ENCODE measurements around the gene ZNF385D. TPM values are rescaled to one million over a fixed set of nuclear protein-coding genes. Genes with fewer than 3 reads are reported as not detected.

ZNF385D gene
- total and polyA plus RNA-seq, 2 of the 13 experiments (the other 11 are each of a cell fraction or from before 2014, with no cell fraction given): not detected

GRCh38 chr3:21649519-21649918 lies 101.5 kb downstream of the ZNF385D start:
- Histone ChIP-seq H4K20me1 (ENCODE audit: insufficient read depth, low read length) (no peaks in the 10 kb centered on the region), H3K27me3 (ENCODE audit: control insufficient read depth in 1 of 2, insufficient read depth in 2 of 2, low read length in 2 of 2) (no peaks in the 10 kb centered on the region), H3K79me2 (ENCODE audit: insufficient read depth, low read length) (no peaks in the 10 kb centered on the region), H3K4me3 (replicated peaks in 1 of 3; ENCODE audit: insufficient read depth in 1 of 3, low read depth in 2 of 3, low read length in 3 of 3) (no peak overlapping the region), H3K9ac (ENCODE audit: insufficient read depth, low read depth, low read length) (no peak overlapping the region), H3K9me3 (ENCODE audit: low read length) (no peaks in the 10 kb centered on the region), H3K4me2 (ENCODE audit: low read depth, low read length) (no peak overlapping the region), H3K36me3 (replicated peaks in 1 of 2; ENCODE audit: control insufficient read depth in 1 of 2, insufficient read depth in 2 of 2, low read length in 2 of 2) (no peaks in the 10 kb centered on the region), H2AFZ (ENCODE audit: low read length) (no peak overlapping the region), H3K27ac (ENCODE audit: extremely low read length, insufficient read depth, low read length) (no peak overlapping the region), H3K4me1 (ENCODE audit: insufficient read depth, low read length) (no peaks in the 10 kb centered on the region)
- no peak for TF ChIP-seq NR0B2 (CRISPR knock-in tag; IDR thresholded peaks at IDR 0.05)
- TF ChIP-seq MAFK (conservative IDR thresholded peaks at IDR 0.05 in 1 of 2, IDR thresholded peaks at IDR 0.05 in 1 of 2; ENCODE audit: low read length in 2 of 2): peak; percentile 58 to 67
- TF ChIP-seq MAFF (IDR thresholded peaks at IDR 0.05; ENCODE audit: low read depth, low read length): peak; percentile 60
- TF ChIP-seq ZEB1 (IDR thresholded peaks at IDR 0.05; ENCODE audit: insufficient replicate concordance, low read depth): no peak
- no peak for TF ChIP-seq RBM22 (optimal IDR thresholded peaks at IDR 0.05; ENCODE audit: low read length)
- POLR2A ChIA-PET: no interaction called here
- ATAC-seq (no peak), DNase-seq (ENCODE audit: low spot score) (no peak), FAIRE-seq (no peak)
- no TSS peak for BruUV-seq (replicated peaks)
- 2% methylated on average over 1 of the region's 1 CpG for WGBS (ENCODE audit: low lambda C conversion rate)
- in situ Hi-C loops (cut with HindIII; ENCODE audit: extremely low pct_ligation_motif_present, low pct_unique_long_range_greater_than_20kb): no loop called here
- CTCF ChIA-PET (ENCODE audit: low intra/inter-chr PET ratio, low total read pairs): no interaction called here
- intact Hi-C loops (cut with micrococcal nuclease; ENCODE audit: unreplicated experiment): no loop called here

- ATAC-seq (no peak), FAIRE-seq (no peak), DNase-seq (ENCODE audit: low spot score) (no peak)
- intact Hi-C loops (cut with micrococcal nuclease; ENCODE audit: unreplicated experiment) (no loop called here), in situ Hi-C loops (cut with HindIII; ENCODE audit: extremely low pct_ligation_motif_present, low pct_unique_long_range_greater_than_20kb) (no loop called here)
- no peaks in the 10 kb centered on the region for H3K36me3 ChIP-seq (replicated peaks in 1 of 2; ENCODE audit: control insufficient read depth in 1 of 2, insufficient read depth in 2 of 2, low read length in 2 of 2)
- no peaks in the 10 kb centered on the region for H3K27me3 ChIP-seq (ENCODE audit: control insufficient read depth in 1 of 2, insufficient read depth in 2 of 2, low read length in 2 of 2)
- H3K79me2 ChIP-seq (ENCODE audit: insufficient read depth, low read length): no peaks in the 10 kb centered on the region
- no peaks in the 10 kb centered on the region for H3K4me1 ChIP-seq (ENCODE audit: insufficient read depth, low read length)
- CTCF ChIA-PET (ENCODE audit: low intra/inter-chr PET ratio, low total read pairs): no interaction called here
- no peaks in the 10 kb centered on the region for H4K20me1 ChIP-seq (ENCODE audit: insufficient read depth, low read length)
- H3K27ac ChIP-seq (ENCODE audit: extremely low read length, insufficient read depth, low read length): no peak overlapping the region
- no peak overlapping the region for H3K4me3 ChIP-seq (replicated peaks in 1 of 3; ENCODE audit: insufficient read depth in 1 of 3, low read depth in 2 of 3, low read length in 3 of 3)
- 2% methylated on average over 4 of the region's 4 CpGs for WGBS (ENCODE audit: low lambda C conversion rate)
- BruUV-seq (replicated peaks): no TSS peak
- POLR2A ChIA-PET: no interaction called here
- no peak overlapping the region for H3K4me2 ChIP-seq (ENCODE audit: low read depth, low read length)
- no peaks in the 10 kb centered on the region for H3K9me3 ChIP-seq (ENCODE audit: low read length)
- H2AFZ ChIP-seq (ENCODE audit: low read length): no peak overlapping the region
- no peak overlapping the region for H3K9ac ChIP-seq (ENCODE audit: insufficient read depth, low read depth, low read length)
- no peak for TF ChIP-seq ELF4 (CRISPR knock-in tag; IDR thresholded peaks at IDR 0.05; ENCODE audit: borderline replicate concordance)
- no peak for TF ChIP-seq ZXDC (CRISPR knock-in tag; IDR thresholded peaks at IDR 0.05)
- no peak for TF ChIP-seq ZNF414 (CRISPR knock-in tag; IDR thresholded peaks at IDR 0.05)
- TF ChIP-seq ZNF782 (CRISPR knock-in tag; IDR thresholded peaks at IDR 0.05; ENCODE audit: borderline replicate concordance): no peak
- no peak for TF ChIP-seq SP4 (CRISPR knock-in tag; IDR thresholded peaks at IDR 0.05)
- no peak for TF ChIP-seq ZNF615 (CRISPR knock-in tag; IDR thresholded peaks at IDR 0.05; ENCODE audit: borderline replicate concordance)
- TF ChIP-seq PPARG (CRISPR knock-in tag; conservative IDR thresholded peaks at IDR 0.05): no peak
- TF ChIP-seq RELA (CRISPR knock-in tag; IDR thresholded peaks at IDR 0.05): no peak
- no peak for TF ChIP-seq TBX2 (CRISPR knock-in tag; IDR thresholded peaks at IDR 0.05; ENCODE audit: borderline replicate concordance)
- TF ChIP-seq FOXP1 (IDR thresholded peaks at IDR 0.05): no peak
- no peak for TF ChIP-seq FOXP1 (CRISPR knock-in tag; IDR thresholded peaks at IDR 0.05)
- TF ChIP-seq CEBPG (CRISPR knock-in tag; IDR thresholded peaks at IDR 0.05): no peak
- TF ChIP-seq NR2F1 (CRISPR knock-in tag; IDR thresholded peaks at IDR 0.05): no peak
Measured at GRCh38 chr3:21647961-21648360, 103.0 kb downstream of the ZNF385D start.

Data from HepG2 (cell line).